Fibroblast of skin of right quadriceps (primary cell): ENCODE measurements around the gene PPP1R36.
"Not testable (repeated sequence)": the region's sequence is repeated elsewhere in the genome, so short reads cannot be mapped to it uniquely, and the experiment has no call there.

Experiments
- DNase-seq: peaks from one replicate; pipeline ENCODE4 v3.0.0-alpha.2; 2013

PPP1R36 gene

GRCh38 chr14:64614805-64615391, 65.1 kb downstream of the PPP1R36 start:
- no peak for DNase-seq

- DNase-seq = peak; percentile 64
Observed at GRCh38 chr14:64617872-64618408, 68.2 kb downstream of the PPP1R36 start.

GRCh38 chr14:64620910-64621309, 71.1 kb downstream of the PPP1R36 start:
- no peak for DNase-seq

DNA sequence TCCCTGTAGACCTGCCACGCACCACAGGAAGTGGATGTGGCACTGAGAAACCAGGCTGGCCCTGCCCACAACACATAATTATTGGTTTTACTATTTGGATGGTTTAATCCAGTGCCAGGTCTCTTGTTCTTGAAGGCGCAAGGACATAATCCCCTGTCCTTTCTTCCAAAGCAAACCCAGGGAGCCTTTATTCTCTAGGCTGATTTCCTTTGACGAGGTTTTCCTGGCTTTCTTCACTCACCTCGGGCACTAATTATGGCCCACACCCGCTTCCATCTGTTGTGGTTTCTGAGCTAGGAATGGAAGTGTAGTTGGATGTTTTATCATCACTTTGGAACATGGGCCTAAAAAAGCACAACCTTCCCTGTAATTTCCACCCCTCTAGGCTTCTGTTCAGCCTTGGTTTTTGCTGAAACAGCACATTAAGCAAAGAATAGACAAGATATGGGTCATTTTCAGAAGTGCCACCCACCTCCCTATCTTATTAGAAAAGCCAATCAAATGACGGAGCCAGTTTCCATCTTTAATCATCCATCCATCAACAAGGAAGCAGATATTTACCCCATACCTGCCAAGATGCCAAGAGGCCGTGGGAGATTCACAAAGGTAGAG, 73.9 kb downstream of the PPP1R36 start:
- no peak for DNase-seq

- no peak for DNase-seq
Observed at GRCh38 chr14:64625386-64626232, 75.8 kb downstream of the PPP1R36 start.

DNA sequence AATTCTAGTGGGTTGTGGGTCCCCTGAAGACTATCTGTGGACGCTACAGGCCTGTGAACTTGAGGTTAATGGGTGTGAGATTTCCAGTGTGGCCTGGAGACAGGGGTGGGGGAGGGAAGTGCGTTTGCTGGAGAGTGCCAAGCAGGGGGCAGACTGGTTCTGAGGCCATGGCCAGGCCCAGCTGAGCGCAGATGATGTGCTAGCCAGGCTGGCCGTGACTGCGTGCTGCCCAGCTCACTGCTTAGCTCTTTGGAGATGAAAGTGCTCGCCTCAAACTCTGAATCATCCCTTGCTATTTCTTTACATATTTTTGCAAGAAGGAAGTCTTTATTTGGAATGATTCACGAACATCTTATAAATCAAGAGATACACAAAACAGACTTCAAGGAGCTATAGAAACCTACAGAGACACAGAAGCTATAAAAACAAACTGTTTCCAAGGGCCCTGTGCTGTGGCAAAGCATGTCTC, 79.2 kb downstream of the PPP1R36 start:
- peak; percentile 95 for DNase-seq

DNA sequence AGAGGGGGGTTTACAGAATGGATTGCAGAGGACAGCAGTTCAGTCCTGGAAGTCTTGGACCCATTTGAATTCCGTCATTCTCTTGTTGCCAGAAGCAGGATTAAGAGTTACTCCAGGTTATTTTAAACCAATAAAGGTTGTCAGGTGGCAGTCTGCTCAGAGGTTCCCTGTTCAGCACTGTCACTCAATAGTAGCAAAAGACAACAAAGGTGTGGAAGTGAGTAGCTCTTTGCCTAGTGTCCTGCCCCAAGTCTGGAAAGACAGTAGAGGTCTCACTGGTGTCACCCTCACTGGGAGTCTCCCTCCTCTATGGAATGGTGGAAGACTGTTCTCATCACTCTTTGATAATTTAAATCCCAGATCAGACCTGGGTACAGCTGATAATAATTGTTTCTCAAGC, 81.0 kb downstream of the PPP1R36 start:
- DNase-seq = no peak

- not testable (repeated sequence) for DNase-seq
Observed at GRCh38 chr14:64631222-64631621, 81.5 kb downstream of the PPP1R36 start.

GRCh38 chr14:64632056-64632455, 82.3 kb downstream of the PPP1R36 start:
- peak; percentile 35 for DNase-seq

DNA sequence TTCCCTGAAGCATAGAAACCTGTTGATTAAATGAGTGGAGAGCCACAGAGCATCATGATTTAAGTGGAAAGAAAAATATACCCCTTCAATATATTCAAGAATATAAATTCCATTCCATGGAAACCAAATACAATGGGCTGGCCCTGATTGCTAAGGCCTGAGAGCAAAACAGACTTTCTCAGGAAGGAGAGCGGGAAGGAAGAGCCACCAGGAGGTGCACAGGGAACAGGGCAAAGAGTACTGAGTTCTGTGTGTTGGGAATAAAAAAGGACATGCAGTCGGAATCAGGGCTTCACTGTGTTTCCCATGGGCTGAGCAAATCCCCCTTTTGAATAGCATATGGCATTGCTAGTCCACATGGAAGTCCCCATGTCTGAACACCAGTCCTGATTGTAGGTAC, 84.8 kb downstream of the PPP1R36 start:
- no peak for DNase-seq

- peak; percentile 59 for DNase-seq
Observed at GRCh38 chr14:64636208-64636979, 86.6 kb downstream of the PPP1R36 start.

- DNase-seq = no peak
Observed at GRCh38 chr14:64636980-64637429, 87.2 kb downstream of the PPP1R36 start.

GRCh38 chr14:64637735-64638473, 88.1 kb downstream of the PPP1R36 start:
- DNase-seq = peak; percentile 79

GRCh38 chr14:64638625-64639024, 88.9 kb downstream of the PPP1R36 start:
- no peak for DNase-seq
